GM19452 (cell line): ENCODE results near the gene LHX6.

Experiments
- ATAC-seq: cut with Tn5 transposase; IDR thresholded peaks from one replicate; pipeline ENCODE4 v1.9.1; 2021; ENCODE audit not compliant: unreplicated experiment

Gene LHX6

GRCh38 chr9:122228568-122229484, at the start of gene LHX6:
Gene LHX6 (minus strand): TSS chr9:122228957. CDS start chr9:122228740, 217 bp downstream.
- no peak for ATAC-seq

DNA sequence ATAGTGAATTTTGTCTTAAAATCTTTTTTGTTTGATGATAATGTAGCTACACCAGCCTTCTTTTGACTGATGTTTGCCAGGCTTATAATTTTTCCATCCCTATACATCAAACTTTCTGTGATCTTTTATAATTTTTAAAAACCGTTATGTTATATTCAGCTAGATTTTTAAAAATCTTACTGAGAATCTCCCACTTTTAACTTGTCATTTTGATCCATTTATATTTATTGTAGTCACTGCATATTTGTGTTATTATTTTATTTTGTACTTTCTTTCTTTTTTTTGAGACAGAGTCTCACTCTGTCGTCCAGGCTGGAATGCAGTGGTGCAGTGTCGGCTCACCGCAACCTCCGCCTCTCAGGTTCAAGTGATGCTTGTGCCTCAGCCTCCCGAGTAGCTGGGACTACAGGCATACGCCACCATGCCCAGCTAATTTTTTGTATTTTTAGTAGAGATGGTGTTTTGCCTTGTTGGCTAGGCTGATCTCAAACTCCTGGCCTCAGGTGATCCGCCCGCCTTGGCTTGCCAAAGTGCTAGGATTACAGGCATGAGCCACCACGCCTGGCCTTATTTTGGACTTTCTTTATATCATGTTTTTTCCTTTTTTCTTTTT, 48.6 kb upstream of the LHX6 start:
- no peak for ATAC-seq

DNA sequence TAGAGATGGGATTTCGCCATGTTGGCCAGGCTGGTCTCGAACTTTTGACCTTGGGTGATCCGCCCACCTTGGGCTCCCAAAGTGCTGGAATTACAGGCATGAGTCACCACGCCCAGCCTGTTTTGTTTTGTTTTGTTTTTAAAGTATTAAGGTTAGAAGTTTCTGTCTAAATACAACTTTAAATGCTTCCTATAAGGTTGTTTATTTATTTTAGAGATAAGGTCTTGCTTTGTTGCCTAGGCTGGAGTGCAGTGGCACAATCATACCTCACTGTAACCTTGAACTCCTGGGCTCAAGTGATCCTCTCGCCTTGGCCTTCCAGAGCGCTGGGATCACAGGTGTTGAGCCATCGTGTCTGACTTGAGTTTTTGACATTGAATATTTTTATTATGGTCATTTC, 47.3 kb upstream of the LHX6 start:
- no peak for ATAC-seq

DNA sequence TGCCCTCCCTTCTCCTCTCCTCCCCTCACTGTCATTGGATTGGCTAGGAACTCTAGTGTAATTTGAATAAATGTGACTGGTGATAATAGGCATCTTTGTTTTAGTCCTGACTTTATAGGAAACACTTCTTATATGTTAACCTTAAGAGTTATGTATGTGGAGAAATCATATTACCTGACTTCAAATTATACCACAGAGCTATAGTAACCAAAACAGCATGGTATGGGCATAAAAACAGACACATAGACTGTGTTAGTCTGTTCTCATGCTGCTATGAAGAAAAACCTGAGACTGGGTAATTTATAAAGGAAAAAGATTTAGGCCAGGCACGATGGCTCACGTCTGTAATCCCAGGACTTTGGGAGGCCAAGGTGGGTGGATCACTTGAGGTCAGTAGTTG, 45.3 kb upstream of the LHX6 start:
- ATAC-seq = no peak

- no peak for ATAC-seq
Observed at GRCh38 chr9:122268041-122268814, 39.5 kb upstream of the LHX6 start.

GRCh38 chr9:122265149-122265915, 36.6 kb upstream of the LHX6 start:
- ATAC-seq = peak; percentile 28

- ATAC-seq = peak; percentile 85
Observed at GRCh38 chr9:122264360-122265148, 35.8 kb upstream of the LHX6 start, which contains the start of the genes MRRF and RBM18. Gene MRRF (plus strand): TSS chr9:122264882. CDS start chr9:122270892, 6,010 bp downstream. Gene RBM18 (minus strand): TSS chr9:122264840. CDS start chr9:122261492, 3,348 bp downstream.

DNA sequence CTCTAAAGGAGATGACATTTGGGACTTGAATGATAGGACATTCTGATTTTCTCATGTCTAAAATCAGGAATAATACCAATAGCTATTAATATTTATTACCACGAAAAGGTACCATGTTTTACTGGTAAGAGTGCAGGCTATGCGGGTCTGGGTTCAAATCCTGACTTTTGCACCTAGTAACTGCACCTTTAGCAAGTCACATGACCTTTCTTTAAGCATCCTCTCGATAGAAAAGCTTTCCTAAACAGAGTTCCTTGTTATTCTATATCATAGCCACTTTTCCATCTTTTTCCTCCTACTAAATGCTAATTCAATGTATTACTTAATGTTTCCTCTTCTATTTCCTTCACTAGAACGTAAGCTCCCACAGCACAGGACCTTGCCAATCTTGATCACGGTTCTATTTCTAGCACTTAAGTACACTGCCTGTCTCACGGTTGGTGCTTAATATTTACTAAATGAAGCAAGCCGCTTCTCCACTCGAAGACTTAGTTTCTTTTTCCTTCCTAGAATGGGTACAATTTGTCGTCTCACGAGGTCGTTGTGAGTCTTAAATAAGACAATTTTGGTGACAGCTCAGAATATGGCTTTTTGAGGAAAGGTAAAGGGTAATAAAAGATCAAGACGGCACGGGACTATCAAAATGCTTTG, 35.1 kb upstream of the LHX6 start:
- ATAC-seq = no peak

DNA sequence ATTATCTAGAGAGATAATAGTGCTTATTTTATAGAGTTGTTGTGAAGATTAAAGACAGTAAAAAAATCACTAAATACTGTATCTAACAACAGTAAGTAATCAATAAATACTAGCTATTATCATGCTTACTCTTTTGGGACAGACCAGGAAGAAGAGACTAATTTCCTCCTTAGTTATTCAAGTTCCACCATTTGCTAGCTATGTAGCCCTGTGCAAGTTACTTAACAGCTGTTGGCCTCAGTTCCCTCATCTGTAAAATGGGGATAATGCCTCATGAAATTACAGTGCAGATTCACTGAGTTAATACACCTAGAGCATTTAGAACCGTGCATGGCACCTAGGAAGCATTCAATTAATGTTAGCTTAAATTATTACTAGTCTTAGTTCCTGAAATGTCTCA, 33.3 kb upstream of the LHX6 start:
- ATAC-seq = no peak

DNA sequence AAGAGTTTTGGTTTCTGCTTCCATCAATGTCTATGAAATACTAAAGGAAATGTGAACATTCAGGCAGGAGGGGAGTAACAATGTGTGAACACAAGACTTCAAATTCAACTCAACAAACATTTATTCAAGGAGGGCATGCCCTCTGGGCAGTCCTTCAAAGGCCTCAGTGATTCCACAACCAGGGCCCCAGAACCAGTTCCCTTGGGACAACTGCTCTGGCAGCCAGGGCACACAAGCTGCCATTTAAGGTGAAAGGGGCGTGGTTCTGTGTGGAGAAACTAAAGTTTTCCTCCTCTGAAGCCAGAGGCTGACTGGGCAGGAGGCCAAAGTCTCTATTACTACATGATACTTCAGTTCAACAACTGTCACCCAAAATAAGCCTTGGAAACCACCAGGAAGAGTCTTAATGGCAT, 32.7 kb upstream of the LHX6 start:
- ATAC-seq = no peak

DNA sequence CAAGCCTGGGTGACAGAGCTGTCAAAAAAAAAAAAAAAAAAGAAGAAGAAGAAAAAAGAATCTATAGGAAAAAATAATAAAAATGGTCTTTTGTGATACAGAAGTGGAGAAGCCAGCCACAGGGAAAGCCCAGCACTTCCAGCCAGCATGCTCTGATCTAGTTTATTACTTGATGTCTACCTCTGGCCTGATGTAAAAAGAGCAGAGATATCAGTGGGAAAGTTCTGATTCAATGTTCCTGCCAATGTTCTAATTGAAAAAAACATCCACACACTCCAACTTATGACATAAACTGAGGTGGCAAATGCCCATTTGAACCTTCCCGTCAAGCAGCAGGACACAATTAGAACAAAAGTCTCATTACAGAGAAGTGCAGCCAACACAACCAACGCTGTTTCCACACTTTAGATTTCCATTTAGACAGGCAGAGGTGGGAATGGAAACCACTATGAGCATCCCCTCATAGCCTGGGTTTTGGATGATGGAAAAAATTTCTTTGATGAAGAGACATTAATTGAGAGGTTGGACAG, 30.2 kb upstream of the LHX6 start:
- ATAC-seq = no peak

- ATAC-seq = no peak
Observed at GRCh38 chr9:122256206-122256605, 27.4 kb upstream of the LHX6 start.

GRCh38 chr9:122254761-122255160, 26.0 kb upstream of the LHX6 start:
- ATAC-seq = no peak

- ATAC-seq = no peak
Observed at GRCh38 chr9:122252796-122253195, 24.0 kb upstream of the LHX6 start.

GRCh38 chr9:122251351-122251750, 22.6 kb upstream of the LHX6 start:
- ATAC-seq = no peak

DNA sequence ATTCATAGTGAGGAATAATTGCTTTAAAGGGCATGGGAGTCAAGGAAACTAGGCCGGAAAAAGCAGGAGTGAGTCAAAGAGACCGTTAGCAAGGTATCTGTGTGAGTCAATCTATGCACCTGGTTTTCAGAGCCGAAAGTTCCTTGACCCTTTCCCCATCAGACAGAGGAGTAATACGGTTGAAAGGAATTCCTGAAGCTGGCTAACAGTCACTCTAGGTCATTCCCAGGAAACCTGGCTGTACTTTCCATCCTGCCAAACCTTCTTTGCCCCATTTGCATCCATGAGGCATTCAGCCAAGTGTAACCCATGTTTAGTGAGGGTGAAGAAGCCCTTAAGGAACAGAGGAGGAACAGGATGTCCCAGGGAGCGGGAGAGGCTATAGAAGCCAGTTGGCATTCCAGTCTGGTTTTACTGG, 19.7 kb upstream of the LHX6 start:
- ATAC-seq = no peak

GRCh38 chr9:122246666-122247065, 17.9 kb upstream of the LHX6 start:
- ATAC-seq = no peak

DNA sequence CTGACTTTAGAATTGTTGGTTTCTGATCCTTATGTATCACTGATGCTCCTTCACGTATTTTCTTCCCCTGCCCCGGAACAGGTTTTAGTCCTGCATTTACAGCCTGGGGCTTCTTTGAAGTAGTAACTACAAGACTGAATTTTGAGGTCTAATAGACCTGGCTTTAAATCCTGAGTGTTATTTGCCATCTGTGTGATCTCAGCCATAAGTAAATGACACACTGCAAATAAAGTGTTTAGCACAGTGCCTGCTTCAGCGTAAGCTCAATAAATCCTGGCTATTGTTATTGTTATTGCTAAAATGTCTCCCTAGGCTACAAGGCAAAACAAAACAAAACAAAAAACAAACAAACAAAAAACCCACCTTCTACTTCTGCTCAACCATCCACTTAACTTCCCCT, 15.6 kb upstream of the LHX6 start:
- ATAC-seq = no peak

- ATAC-seq = no peak
Observed at GRCh38 chr9:122239722-122240121, 11.0 kb upstream of the LHX6 start.
